HCT116 (cell line): ENCODE measurements around the gene RAB37. TPM values are rescaled to one million over a fixed set of nuclear protein-coding genes. Genes with fewer than 3 reads are reported as not detected.
A peak's percentile ranks its signal among the peaks of the same experiment; 100 is the strongest.

Experiments
- ATAC-seq: fragments of 200-7000 bp; cut with Tn5 transposase; 2 replicates; pipeline ENCODE4 v1.9.1; 2020; ENCODE audit warnings: mild to moderate bottlenecking, moderate library complexity
- BruUV-seq: library from RNA; stranded (reverse); fragments of 400-500 nt; replicated peaks from 2 replicates; lab custom pipeline; 2021; lab: Mats Ljungman, UMichigan
- CTCF ChIA-PET: fragments of 300-600 bp; sonication (Branson Sonifier 250); formaldehyde crosslinking; loops from one replicate; lab custom pipeline; 2021; ENCODE audit warnings: antibody characterized with exemption; lab: Charles Lee
- POLR2A ChIA-PET: fragments of 300-600, 350-600 bp; sonication (Branson Sonifier 250); formaldehyde crosslinking; loops from one replicate; lab custom pipeline; 2021; ENCODE audit warnings: antibody characterized with exemption; lab: Charles Lee
- RAD21 ChIA-PET, 2 experiments: fragments of 300-600 bp; sonication (Branson Sonifier 250); formaldehyde crosslinking; loops; one replicate each; lab custom pipeline; 2023; ENCODE audit warnings: low total read pairs in 2 of 2; ENCODE audit not compliant: uncharacterized antibody in 2 of 2, unreplicated experiment in 2 of 2, low non-redundant PET in 1 of 2; lab: Charles Lee
- DNase-seq: peaks from one replicate; pipeline ENCODE4 v3.0.0-alpha.2; 2010; ENCODE audit warnings: low read depth, low spot score
- H2AFZ ChIP-seq: fragments of 200-600 bp; shearing (Covaris generic), sonication (generic); 2 replicates; pipeline ENCODE4 v1.6.1; 2017; ENCODE audit warnings: low read depth, mixed run types, mixed read lengths, antibody characterized with exemption, low read length; ENCODE audit not compliant: poor library complexity, severe bottlenecking
- H3K27ac ChIP-seq: 2 replicates; pipeline ENCODE4 v1.5.1; 2012; ENCODE audit warnings: low read depth, low read length
- H3K27me3 ChIP-seq: fragments of 200-600 bp; sonication (generic); 2 replicates; pipeline ENCODE4 v1.6.1; 2016; ENCODE audit warnings: mixed run types, low read length, mixed read lengths; ENCODE audit not compliant: insufficient read depth
- H3K36me3 ChIP-seq, 2 experiments: fragments of 200-500 bp in 1 of 2; fragments of 200-600 bp in 1 of 2; sonication (Bioruptor generic) in 1 of 2; sonication (generic) in 1 of 2; 2 replicates each; pipeline versions ENCODE4 v1.5.1 to v1.6.1; 2014 to 2016; ENCODE audit warnings: low read length in 2 of 2, inconsistent platforms in 1 of 2, mixed read lengths in 1 of 2, mixed run types in 1 of 2; ENCODE audit not compliant: insufficient read depth in 2 of 2, control insufficient read depth in 1 of 2
- H3K4me1 ChIP-seq, 2 experiments: fragments of 200-600 bp in 1 of 2; sonication (generic) in 1 of 2; 2 replicates each; pipeline versions ENCODE4 v1.5.1 to v1.6.1; 2012 to 2017; ENCODE audit warnings: low read length in 2 of 2, inconsistent platforms in 1 of 2, mild to moderate bottlenecking in 1 of 2, mixed read lengths in 1 of 2, mixed run types in 1 of 2, moderate library complexity in 1 of 2; ENCODE audit not compliant: insufficient read depth in 2 of 2, control insufficient read depth in 1 of 2
- H3K4me2 ChIP-seq: fragments of 200-600 bp; sonication (generic); 2 replicates; pipeline ENCODE4 v1.6.1; 2017; ENCODE audit warnings: mixed run types, low read length, mixed read lengths
- H3K4me3 ChIP-seq, 2 experiments: fragments of 200-600 bp in 1 of 2; sonication (generic) in 1 of 2; replicated peaks in 1 of 2; 2 replicates each; pipeline ENCODE4 v1.5.1; 2011 to 2016; ENCODE audit warnings: low read length in 2 of 2, control low read depth in 1 of 2, low read depth in 1 of 2, mild to moderate bottlenecking in 1 of 2, mixed read lengths in 1 of 2, mixed run types in 1 of 2
- H3K79me2 ChIP-seq: fragments of 200-600 bp; sonication (generic); 2 replicates; pipeline ENCODE4 v1.6.1; 2017; ENCODE audit warnings: mild to moderate bottlenecking, mixed run types, low read length, moderate library complexity, mixed read lengths; ENCODE audit not compliant: insufficient read depth
- H3K9ac ChIP-seq: fragments of 200-600 bp; sonication (generic); 2 replicates; pipeline ENCODE4 v1.6.1; 2016; ENCODE audit warnings: low read length, mixed read lengths
- H3K9me2 ChIP-seq: fragments of 200-600 bp; sonication (generic), shearing (Covaris generic); 2 replicates; pipeline ENCODE4 v1.6.1; 2017; ENCODE audit warnings: mixed run types, mild to moderate bottlenecking, moderate library complexity; ENCODE audit not compliant: insufficient read depth
- H3K9me3 ChIP-seq, 2 experiments: fragments of 200-500 bp in 1 of 2; fragments of 200-600 bp in 1 of 2; sonication (Bioruptor generic) in 1 of 2; sonication (generic) in 1 of 2; 2 replicates each; pipeline ENCODE4 v1.6.1; 2014 to 2017; ENCODE audit warnings: low read length in 2 of 2, mixed read lengths in 2 of 2, inconsistent platforms in 1 of 2, low read depth in 1 of 2, mild to moderate bottlenecking in 1 of 2, mixed run types in 1 of 2, moderate library complexity in 1 of 2; ENCODE audit not compliant: control insufficient read depth in 1 of 2, insufficient read depth in 1 of 2
- H4K20me1 ChIP-seq: fragments of 200-600 bp; sonication (generic), shearing (Covaris generic); 2 replicates; pipeline ENCODE4 v1.6.1; 2017; ENCODE audit warnings: mixed run types, mild to moderate bottlenecking, moderate library complexity; ENCODE audit not compliant: insufficient read depth
- CBX3 ChIP-seq: IDR thresholded peaks from 2 replicates; pipeline ENCODE4 v1.6.1; 2012; ENCODE audit warnings: low read depth
- CEBPB ChIP-seq: IDR thresholded peaks from 2 replicates; pipeline ENCODE4 v1.6.1; 2012; ENCODE audit warnings: low read depth
- ELF1 ChIP-seq: IDR thresholded peaks from 2 replicates; pipeline ENCODE4 v1.6.1; 2012; ENCODE audit warnings: low read depth, borderline replicate concordance
- EZH2 ChIP-seq: fragments of 200-600 bp; sonication (generic); IDR thresholded peaks from 2 replicates; pipeline ENCODE4 v1.6.1; 2017; ENCODE audit warnings: antibody characterized with exemption, mixed run types
- EZH2phosphoT487 ChIP-seq: fragments of 200-600 bp; IDR thresholded peaks from 2 replicates; pipeline ENCODE4 v1.6.1; 2018; ENCODE audit warnings: antibody characterized with exemption, borderline replicate concordance
- FOSL1 ChIP-seq: IDR thresholded peaks from 2 replicates; pipeline ENCODE4 v1.6.1; 2012; ENCODE audit warnings: low read depth
- JUND ChIP-seq: IDR thresholded peaks from 2 replicates; pipeline ENCODE4 v1.6.1; 2012
- POLR2AphosphoS5 ChIP-seq: IDR thresholded peaks from 2 replicates; pipeline ENCODE4 v1.6.1; 2011; ENCODE audit warnings: mild to moderate bottlenecking, low read depth, low read length, moderate library complexity
- SIN3A ChIP-seq: IDR thresholded peaks from 2 replicates; pipeline ENCODE4 v1.6.1; 2012; ENCODE audit warnings: low read depth
- SP1 ChIP-seq: IDR thresholded peaks from 2 replicates; pipeline ENCODE4 v1.6.1; 2012; ENCODE audit warnings: low read depth
- SRF ChIP-seq: IDR thresholded peaks from 2 replicates; pipeline ENCODE4 v1.6.1; 2012; ENCODE audit warnings: low read depth
- YY1 ChIP-seq: IDR thresholded peaks from 2 replicates; pipeline ENCODE4 v1.6.1; 2011; ENCODE audit warnings: low read length, low read depth, moderate library complexity, mild to moderate bottlenecking; ENCODE audit not compliant: insufficient replicate concordance; ENCODE audit errors: extremely low read depth
- ZNF274 ChIP-seq: fragments of 200-500 bp; sonication (Bioruptor generic); IDR thresholded peaks from 2 replicates; pipeline ENCODE4 v1.6.1; 2014; ENCODE audit warnings: mild to moderate bottlenecking, low read depth, low read length, inconsistent platforms
- intact Hi-C: fragments of 100-400 bp; cut with micrococcal nuclease; formaldehyde crosslinking; loops from 2 replicates; pipeline ENCODE4 v1.10.0; 2022
- total RNA-seq: library from RNA; stranded (reverse); gene quantifications from one replicate; pipeline ENCODE4 v1.2.1, GENCODE V29; 2021; ENCODE audit not compliant: unreplicated experiment
- TF ChIP-seq, protein P1 (sequence below): IDR thresholded peaks from 2 replicates; pipeline ENCODE4 v1.6.1; 2011; ENCODE audit warnings: mild to moderate bottlenecking, low read length, moderate library complexity; ENCODE audit not compliant: insufficient replicate concordance; ENCODE audit errors: extremely low read depth
- TF ChIP-seq, protein P2 (sequence below): IDR thresholded peaks from 2 replicates; pipeline ENCODE4 v1.6.1; 2012; ENCODE audit warnings: low read depth
- TF ChIP-seq, protein P3 (sequence below), 3 experiments: fragments of 200-600 bp in 1 of 3; sonication (generic) in 1 of 3; IDR thresholded peaks in 2 of 3; conservative IDR thresholded peaks in 1 of 3; 2 replicates each; pipeline ENCODE4 v1.5.1; 2012 to 2017; ENCODE audit warnings: low read depth in 2 of 3, low read length in 2 of 3, antibody characterized with exemption in 1 of 3, borderline replicate concordance in 1 of 3, control low read depth in 1 of 3, mild to moderate bottlenecking in 1 of 3, mixed read lengths in 1 of 3, mixed run types in 1 of 3, moderate library complexity in 1 of 3; ENCODE audit not compliant: insufficient read depth in 1 of 3
- TF ChIP-seq, protein P4 (sequence below): IDR thresholded peaks from 2 replicates; pipeline ENCODE4 v1.6.1; 2012

RAB37 gene
- total RNA-seq, 1 experiment from 2014 or later: 8.2 TPM

DNA sequence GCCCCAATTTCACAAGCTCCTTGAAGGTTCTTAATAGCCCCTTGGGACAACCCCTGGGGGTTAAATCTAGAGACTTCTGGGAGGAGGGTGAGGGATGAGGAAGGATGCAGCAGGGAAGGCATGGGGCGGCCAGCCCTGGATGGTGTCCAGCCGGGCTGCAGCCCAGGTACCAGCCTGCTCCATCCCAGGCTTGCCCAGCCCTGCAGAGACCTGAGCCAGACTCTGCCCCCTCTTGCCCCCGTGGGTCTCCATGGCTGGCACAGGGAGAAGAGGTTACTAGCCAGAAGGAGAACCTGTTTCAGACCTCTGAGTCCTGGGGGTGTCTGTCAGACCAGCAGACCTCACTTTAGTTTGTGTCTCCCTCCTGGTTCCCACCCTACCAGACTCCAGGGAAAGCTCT lies 19.8 kb downstream of the RAB37 start:
- ChIA-PET POLR2A (interaction anchor here (1.5 kb wide), 1 partner anchor 14 kb away, joined by 4 read pairs; no protein-coding TSS in a partner anchor), CTCF (interaction anchor here (1.0 to 4.1 kb wide), 3 partner anchors 12 to 99 kb away, joined by 5 to 20 read pairs (median 9); no protein-coding TSS in a partner anchor), RAD21 (no interaction called here)
- Histone ChIP-seq H3K4me3 (peak overlapping the region in 1 of 2 experiments; percentile 50; a peak in 2 of 4 replicates), H3K9ac (0 out of 2 replicates have a peak overlapping the region, but pooled peaks have one; percentile 32), H3K36me3 (no peaks in the 10 kb centered on the region; a peak in 1 of 4 replicates), H3K9me2 (no peaks in the 10 kb centered on the region), H3K27me3 (no peaks in the 10 kb centered on the region), H2AFZ (no peak overlapping the region), H3K79me2 (peaks cover 90% of the 10 kb centered on the region), H3K27ac (peak overlapping the region; percentile 63), H4K20me1 (no peaks in the 10 kb centered on the region; the same call in 1 of the 2 replicates), H3K4me2 (peak overlapping the region; percentile 85), H3K4me1 (peaks cover 59 to 63% of the 10 kb centered on the region in 2 experiments), H3K9me3 (no peaks in the 10 kb centered on the region)
- intact Hi-C loops: no loop called here
- TF ChIP-seq EZH2 (no peak), CEBPB (no peak), ZNF274 (no peak), ELF1 (no peak), JUND (no peak), SP1 (no peak), SIN3A (no peak), CBX3 (no peak), SRF (no peak), FOSL1 (no peak), POLR2AphosphoS5 (no peak), EZH2phosphoT487 (no peak), YY1 (no peak)
- TF ChIP-seq, protein P1, sequence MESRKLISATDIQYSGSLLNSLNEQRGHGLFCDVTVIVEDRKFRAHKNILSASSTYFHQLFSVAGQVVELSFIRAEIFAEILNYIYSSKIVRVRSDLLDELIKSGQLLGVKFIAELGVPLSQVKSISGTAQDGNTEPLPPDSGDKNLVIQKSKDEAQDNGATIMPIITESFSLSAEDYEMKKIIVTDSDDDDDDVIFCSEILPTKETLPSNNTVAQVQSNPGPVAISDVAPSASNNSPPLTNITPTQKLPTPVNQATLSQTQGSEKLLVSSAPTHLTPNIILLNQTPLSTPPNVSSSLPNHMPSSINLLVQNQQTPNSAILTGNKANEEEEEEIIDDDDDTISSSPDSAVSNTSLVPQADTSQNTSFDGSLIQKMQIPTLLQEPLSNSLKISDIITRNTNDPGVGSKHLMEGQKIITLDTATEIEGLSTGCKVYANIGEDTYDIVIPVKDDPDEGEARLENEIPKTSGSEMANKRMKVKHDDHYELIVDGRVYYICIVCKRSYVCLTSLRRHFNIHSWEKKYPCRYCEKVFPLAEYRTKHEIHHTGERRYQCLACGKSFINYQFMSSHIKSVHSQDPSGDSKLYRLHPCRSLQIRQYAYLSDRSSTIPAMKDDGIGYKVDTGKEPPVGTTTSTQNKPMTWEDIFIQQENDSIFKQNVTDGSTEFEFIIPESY: no peak
- TF ChIP-seq, protein P2, sequence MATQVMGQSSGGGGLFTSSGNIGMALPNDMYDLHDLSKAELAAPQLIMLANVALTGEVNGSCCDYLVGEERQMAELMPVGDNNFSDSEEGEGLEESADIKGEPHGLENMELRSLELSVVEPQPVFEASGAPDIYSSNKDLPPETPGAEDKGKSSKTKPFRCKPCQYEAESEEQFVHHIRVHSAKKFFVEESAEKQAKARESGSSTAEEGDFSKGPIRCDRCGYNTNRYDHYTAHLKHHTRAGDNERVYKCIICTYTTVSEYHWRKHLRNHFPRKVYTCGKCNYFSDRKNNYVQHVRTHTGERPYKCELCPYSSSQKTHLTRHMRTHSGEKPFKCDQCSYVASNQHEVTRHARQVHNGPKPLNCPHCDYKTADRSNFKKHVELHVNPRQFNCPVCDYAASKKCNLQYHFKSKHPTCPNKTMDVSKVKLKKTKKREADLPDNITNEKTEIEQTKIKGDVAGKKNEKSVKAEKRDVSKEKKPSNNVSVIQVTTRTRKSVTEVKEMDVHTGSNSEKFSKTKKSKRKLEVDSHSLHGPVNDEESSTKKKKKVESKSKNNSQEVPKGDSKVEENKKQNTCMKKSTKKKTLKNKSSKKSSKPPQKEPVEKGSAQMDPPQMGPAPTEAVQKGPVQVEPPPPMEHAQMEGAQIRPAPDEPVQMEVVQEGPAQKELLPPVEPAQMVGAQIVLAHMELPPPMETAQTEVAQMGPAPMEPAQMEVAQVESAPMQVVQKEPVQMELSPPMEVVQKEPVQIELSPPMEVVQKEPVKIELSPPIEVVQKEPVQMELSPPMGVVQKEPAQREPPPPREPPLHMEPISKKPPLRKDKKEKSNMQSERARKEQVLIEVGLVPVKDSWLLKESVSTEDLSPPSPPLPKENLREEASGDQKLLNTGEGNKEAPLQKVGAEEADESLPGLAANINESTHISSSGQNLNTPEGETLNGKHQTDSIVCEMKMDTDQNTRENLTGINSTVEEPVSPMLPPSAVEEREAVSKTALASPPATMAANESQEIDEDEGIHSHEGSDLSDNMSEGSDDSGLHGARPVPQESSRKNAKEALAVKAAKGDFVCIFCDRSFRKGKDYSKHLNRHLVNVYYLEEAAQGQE: no peak
- TF ChIP-seq, protein P3, sequence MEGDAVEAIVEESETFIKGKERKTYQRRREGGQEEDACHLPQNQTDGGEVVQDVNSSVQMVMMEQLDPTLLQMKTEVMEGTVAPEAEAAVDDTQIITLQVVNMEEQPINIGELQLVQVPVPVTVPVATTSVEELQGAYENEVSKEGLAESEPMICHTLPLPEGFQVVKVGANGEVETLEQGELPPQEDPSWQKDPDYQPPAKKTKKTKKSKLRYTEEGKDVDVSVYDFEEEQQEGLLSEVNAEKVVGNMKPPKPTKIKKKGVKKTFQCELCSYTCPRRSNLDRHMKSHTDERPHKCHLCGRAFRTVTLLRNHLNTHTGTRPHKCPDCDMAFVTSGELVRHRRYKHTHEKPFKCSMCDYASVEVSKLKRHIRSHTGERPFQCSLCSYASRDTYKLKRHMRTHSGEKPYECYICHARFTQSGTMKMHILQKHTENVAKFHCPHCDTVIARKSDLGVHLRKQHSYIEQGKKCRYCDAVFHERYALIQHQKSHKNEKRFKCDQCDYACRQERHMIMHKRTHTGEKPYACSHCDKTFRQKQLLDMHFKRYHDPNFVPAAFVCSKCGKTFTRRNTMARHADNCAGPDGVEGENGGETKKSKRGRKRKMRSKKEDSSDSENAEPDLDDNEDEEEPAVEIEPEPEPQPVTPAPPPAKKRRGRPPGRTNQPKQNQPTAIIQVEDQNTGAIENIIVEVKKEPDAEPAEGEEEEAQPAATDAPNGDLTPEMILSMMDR (IDR thresholded peaks at IDR 0.05 in 2 of 3, conservative IDR thresholded peaks at IDR 0.05 in 1 of 3; ENCODE audit: borderline replicate concordance in 1 of 3, insufficient read depth in 1 of 3, low read depth in 2 of 3, low read length in 2 of 3): no peak
- TF ChIP-seq, protein P4, sequence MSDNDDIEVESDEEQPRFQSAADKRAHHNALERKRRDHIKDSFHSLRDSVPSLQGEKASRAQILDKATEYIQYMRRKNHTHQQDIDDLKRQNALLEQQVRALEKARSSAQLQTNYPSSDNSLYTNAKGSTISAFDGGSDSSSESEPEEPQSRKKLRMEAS: no peak
- DNase-seq (no peak), ATAC-seq (no peak)
- BruUV-seq: no TSS peak
